Thoracic aorta (tissue), 2 donors: ENCODE measurements around the gene PDE1C. TPM values are rescaled to one million over a fixed set of nuclear protein-coding genes. Genes with fewer than 3 reads are reported as not detected.

Experiments
- ATAC-seq: fragments of 150-250 bp; one replicate; pipeline ENCODE4 v1.8.0; 2017; ENCODE audit warnings: low read depth; ENCODE audit not compliant: insufficient number of reproducible peaks, low FRiP score
- DNase-seq: peaks from one replicate; pipeline ENCODE4 v3.0.0-alpha.2; 2020; ENCODE audit warnings: low spot score
- H3K27ac ChIP-seq, 2 donors: fragments of 200-600 bp; sonication (generic); 1 replicate in 1 of 2; 2 replicates in 1 of 2; pipeline ENCODE4 v1.5.1; 2016; ENCODE audit warnings: mild to moderate bottlenecking in 2 of 2, moderate library complexity in 2 of 2
- H3K27me3 ChIP-seq: fragments of 200-600 bp; sonication (generic); replicated peaks from 2 replicates; pipeline ENCODE4 v1.6.0; 2016; ENCODE audit warnings: mild to moderate bottlenecking; ENCODE audit not compliant: insufficient read depth
- H3K36me3 ChIP-seq: fragments of 200-600 bp; sonication (generic); one replicate; pipeline ENCODE4 v1.5.1; 2016
- H3K4me1 ChIP-seq, 2 donors: fragments of 200-600 bp; sonication (generic); 1 replicate in 1 of 2; 2 replicates in 1 of 2; pipeline versions ENCODE4 v1.5.1 to v1.6.0; 2016; ENCODE audit warnings: low read depth in 2 of 2, mild to moderate bottlenecking in 1 of 2; ENCODE audit not compliant: control insufficient read depth in 1 of 2
- H3K4me3 ChIP-seq: fragments of 200-600 bp; sonication (generic); 2 replicates; pipeline ENCODE4 v1.5.1; 2016; ENCODE audit warnings: mild to moderate bottlenecking
- H3K9me3 ChIP-seq: fragments of 200-600 bp; sonication (generic); 2 replicates; pipeline ENCODE4 v1.5.1; 2016
- CTCF ChIP-seq: fragments of 200-600 bp; sonication (generic); IDR thresholded peaks from one replicate; pipeline ENCODE4 v1.5.1; 2019; ENCODE audit warnings: antibody characterized with exemption
- total RNA-seq, 2 donors: library from RNA; depleted of rRNA; stranded (reverse); fragments of >200 nt; gene quantifications; one replicate each; pipeline versions ENCODE4 v1.1.0 to v1.2.3, GENCODE V29; 2016

The PDE1C gene
- total RNA-seq, 2 donors from 2014 or later = 4.6 to 12.1 TPM

GRCh38 chr7:31776616-31777015, 293.6 kb downstream of the PDE1C start:
- DNase-seq (no peak), ATAC-seq (no peak)
- no peak for TF ChIP-seq CTCF
- Histone ChIP-seq H3K4me3 (no peak overlapping the region), H3K36me3 (no peaks in the 10 kb centered on the region), H3K4me1 (no peaks in the 10 kb centered on the region), H3K27ac (no peak overlapping the region), H3K27me3 (no peaks in the 10 kb centered on the region), H3K9me3 (no peaks in the 10 kb centered on the region)

GRCh38 chr7:31775556-31775955, 294.7 kb downstream of the PDE1C start:
- Histone ChIP-seq H3K27me3 (no peaks in the 10 kb centered on the region), H3K27ac (no peak overlapping the region)
- no peak for ATAC-seq

GRCh38 chr7:31772211-31772610, 298.0 kb downstream of the PDE1C start:
- ATAC-seq (no peak), DNase-seq (no peak)
- TF ChIP-seq CTCF = no peak

More at GRCh38 chr7:31775556-31775955, 294.7 kb downstream of the PDE1C start:
- TF ChIP-seq CTCF = no peak
- DNase-seq = no peak
- Histone ChIP-seq H3K4me1 (no peaks in the 10 kb centered on the region), H3K4me3 (no peak overlapping the region), H3K36me3 (no peaks in the 10 kb centered on the region), H3K9me3 (no peaks in the 10 kb centered on the region)

GRCh38 chr7:31767686-31768358, 302.4 kb downstream of the PDE1C start:
- H3K27ac ChIP-seq = no peak overlapping the region
- ATAC-seq (no peak), DNase-seq (no peak)
- H3K4me1 ChIP-seq = no peaks in the 10 kb centered on the region
- H3K27me3 ChIP-seq = no peaks in the 10 kb centered on the region
- no peak overlapping the region for H3K4me3 ChIP-seq
- no peaks in the 10 kb centered on the region for H3K9me3 ChIP-seq
- no peaks in the 10 kb centered on the region for H3K36me3 ChIP-seq
- TF ChIP-seq CTCF = no peak

More at GRCh38 chr7:31772211-31772610, 298.0 kb downstream of the PDE1C start:
- Histone ChIP-seq H3K4me3 (no peak overlapping the region), H3K27ac (no peak overlapping the region), H3K4me1 (no peaks in the 10 kb centered on the region), H3K27me3 (no peaks in the 10 kb centered on the region), H3K9me3 (no peaks in the 10 kb centered on the region), H3K36me3 (no peaks in the 10 kb centered on the region)

GRCh38 chr7:31764462-31764861, 305.7 kb downstream of the PDE1C start:
- no peak for ATAC-seq
- Histone ChIP-seq H3K4me3 (no peak overlapping the region), H3K27ac (no peak overlapping the region), H3K4me1 (no peaks in the 10 kb centered on the region), H3K9me3 (no peaks in the 10 kb centered on the region), H3K36me3 (no peaks in the 10 kb centered on the region), H3K27me3 (no peaks in the 10 kb centered on the region)
- TF ChIP-seq CTCF = no peak
- DNase-seq = no peak
